Esophagus muscularis mucosa (tissue), 4 donors: Measurements from ENCODE around the gene ACOXL. TPM values are rescaled to one million over a fixed set of nuclear protein-coding genes. Genes with fewer than 3 reads are reported as not detected.

ENCODE experiments used
- DNase-seq: peaks from one replicate; pipeline ENCODE4 v3.0.0-alpha.2; 2017; ENCODE audit errors: extremely low spot score
- H3K27ac ChIP-seq, 4 donors: fragments of 200-600 bp; sonication (generic); replicated peaks in 1 of 4; 1 replicate in 3 of 4; 2 replicates in 1 of 4; pipeline ENCODE4 v1.5.1; 2016 to 2019; ENCODE audit warnings: mild to moderate bottlenecking in 1 of 4
- H3K27me3 ChIP-seq, 4 donors: fragments of 200-600 bp; sonication (generic); one replicate each; pipeline versions ENCODE4 v1.5.1 to v1.6.0; 2016 to 2019
- H3K36me3 ChIP-seq, 4 donors: fragments of 200-600 bp; sonication (generic); one replicate each; pipeline ENCODE4 v1.5.1; 2016 to 2019
- H3K4me1 ChIP-seq, 4 donors: fragments of 200-600 bp; sonication (generic); one replicate each; pipeline ENCODE4 v1.5.1; 2016 to 2019
- H3K4me3 ChIP-seq, 4 donors: fragments of 200-600 bp; sonication (generic); 1 replicate in 2 of 4; 2 replicates in 2 of 4; pipeline ENCODE4 v1.5.1; 2016 to 2019; ENCODE audit warnings: mild to moderate bottlenecking in 4 of 4, moderate library complexity in 1 of 4
- H3K9me3 ChIP-seq, 4 donors: fragments of 200-600 bp; sonication (generic); 1 replicate in 3 of 4; 2 replicates in 1 of 4; pipeline ENCODE4 v1.5.1; 2016 to 2019
- EP300 ChIP-seq: sonication (generic); formaldehyde crosslinking; IDR thresholded peaks from one replicate; pipeline ENCODE4 v1.6.1; 2017; ENCODE audit warnings: antibody characterized with exemption
- POLR2A ChIP-seq: fragments of 450-650 bp; IDR thresholded peaks from one replicate; pipeline ENCODE4 v1.6.1; 2017; ENCODE audit warnings: antibody characterized with exemption, moderate library complexity, mild to moderate bottlenecking, low read depth
- POLR2AphosphoS5 ChIP-seq, 2 donors: sonication (generic); formaldehyde crosslinking; IDR thresholded peaks; one replicate each; pipeline ENCODE4 v1.6.1; 2017; ENCODE audit warnings: antibody characterized with exemption in 2 of 2
- WGBS: methylation state at CpG from one replicate; pipeline ENCODE4 v1.1.5; 2018; 5-methylcytosine and 5-hydroxymethylcytosine counted together
- intact Hi-C: fragments of 100-400 bp; cut with DNase I; formaldehyde crosslinking; loops from one replicate; pipeline ENCODE4 v1.15.1; 2023
- total RNA-seq, 4 donors: library from RNA; depleted of rRNA; stranded (reverse); fragments of >200 nt; gene quantifications; one replicate each; pipeline versions ENCODE4 v1.1.0 to v1.2.1, GENCODE V29; 2016
- TF ChIP-seq, protein P1 (sequence below), 3 experiments: fragments of 200-600 bp in 2 of 3; fragments of 450-650 bp in 1 of 3; sonication (generic) in 2 of 3; IDR thresholded peaks; one replicate each; pipeline ENCODE4 v1.5.1; 2017 to 2019; ENCODE audit warnings: antibody characterized with exemption in 3 of 3, mild to moderate bottlenecking in 2 of 3, moderate library complexity in 1 of 3

The ACOXL gene
- total RNA-seq, 4 donors from 2014 or later, result not detected

DNA sequence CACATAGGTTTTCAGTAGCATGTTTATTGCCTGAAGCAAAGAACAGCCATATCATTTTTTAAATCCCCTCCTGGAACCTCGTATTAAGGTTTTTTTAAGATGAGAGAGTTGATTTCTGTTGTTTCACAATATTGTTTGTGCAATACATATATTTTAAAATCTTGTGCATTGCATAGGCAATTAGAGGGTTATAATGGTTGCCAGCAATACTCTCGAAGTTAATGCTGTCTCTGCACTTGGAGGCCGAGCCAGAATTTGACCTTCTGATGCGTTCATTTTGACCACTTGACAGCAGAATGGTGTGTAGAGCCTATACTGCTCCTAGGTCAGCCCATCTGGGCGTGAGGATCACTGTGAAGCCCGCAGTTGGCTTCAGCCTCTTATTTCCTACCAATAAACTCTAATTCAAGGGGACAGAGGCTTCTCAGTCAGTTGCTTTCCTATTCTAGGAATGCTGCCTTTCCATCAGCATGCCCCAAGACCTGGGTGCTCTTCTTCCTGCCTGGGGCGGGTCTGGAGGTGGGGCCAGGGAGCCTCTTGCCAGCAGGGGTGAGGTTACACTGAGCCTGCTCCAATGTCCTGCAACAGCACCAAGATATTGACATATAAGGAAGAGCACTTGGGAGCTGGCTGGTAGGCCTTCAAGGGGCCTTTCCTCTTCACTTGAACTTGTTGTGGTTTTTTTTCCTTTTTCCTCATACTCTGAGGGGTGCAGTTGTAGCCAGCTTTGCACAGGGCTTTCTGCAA lies 297.0 kb downstream of the ACOXL start:
- no peak overlapping the region for H3K27ac ChIP-seq
- peak; percentile 57 for DNase-seq
- intact Hi-C loops, result no loop called here
- no peaks in the 10 kb centered on the region for H3K4me1 ChIP-seq
- TF ChIP-seq POLR2AphosphoS5 (IDR thresholded peaks at IDR 0.05), result no peak
- TF ChIP-seq POLR2A, result no peak
- no peak for TF ChIP-seq EP300
- TF ChIP-seq, protein P1, sequence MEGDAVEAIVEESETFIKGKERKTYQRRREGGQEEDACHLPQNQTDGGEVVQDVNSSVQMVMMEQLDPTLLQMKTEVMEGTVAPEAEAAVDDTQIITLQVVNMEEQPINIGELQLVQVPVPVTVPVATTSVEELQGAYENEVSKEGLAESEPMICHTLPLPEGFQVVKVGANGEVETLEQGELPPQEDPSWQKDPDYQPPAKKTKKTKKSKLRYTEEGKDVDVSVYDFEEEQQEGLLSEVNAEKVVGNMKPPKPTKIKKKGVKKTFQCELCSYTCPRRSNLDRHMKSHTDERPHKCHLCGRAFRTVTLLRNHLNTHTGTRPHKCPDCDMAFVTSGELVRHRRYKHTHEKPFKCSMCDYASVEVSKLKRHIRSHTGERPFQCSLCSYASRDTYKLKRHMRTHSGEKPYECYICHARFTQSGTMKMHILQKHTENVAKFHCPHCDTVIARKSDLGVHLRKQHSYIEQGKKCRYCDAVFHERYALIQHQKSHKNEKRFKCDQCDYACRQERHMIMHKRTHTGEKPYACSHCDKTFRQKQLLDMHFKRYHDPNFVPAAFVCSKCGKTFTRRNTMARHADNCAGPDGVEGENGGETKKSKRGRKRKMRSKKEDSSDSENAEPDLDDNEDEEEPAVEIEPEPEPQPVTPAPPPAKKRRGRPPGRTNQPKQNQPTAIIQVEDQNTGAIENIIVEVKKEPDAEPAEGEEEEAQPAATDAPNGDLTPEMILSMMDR (IDR thresholded peaks at IDR 0.05), result no peak
- H3K4me3 ChIP-seq, result no peak overlapping the region
- no peaks in the 10 kb centered on the region for H3K36me3 ChIP-seq
- H3K9me3 ChIP-seq, result peaks cover 0 to 5% (median 0%) of the 10 kb centered on the region in 4 donors
- H3K27me3 ChIP-seq, result no peaks in the 10 kb centered on the region
- 66% methylated on average over 7 of the region's 7 CpGs for WGBS

DNA sequence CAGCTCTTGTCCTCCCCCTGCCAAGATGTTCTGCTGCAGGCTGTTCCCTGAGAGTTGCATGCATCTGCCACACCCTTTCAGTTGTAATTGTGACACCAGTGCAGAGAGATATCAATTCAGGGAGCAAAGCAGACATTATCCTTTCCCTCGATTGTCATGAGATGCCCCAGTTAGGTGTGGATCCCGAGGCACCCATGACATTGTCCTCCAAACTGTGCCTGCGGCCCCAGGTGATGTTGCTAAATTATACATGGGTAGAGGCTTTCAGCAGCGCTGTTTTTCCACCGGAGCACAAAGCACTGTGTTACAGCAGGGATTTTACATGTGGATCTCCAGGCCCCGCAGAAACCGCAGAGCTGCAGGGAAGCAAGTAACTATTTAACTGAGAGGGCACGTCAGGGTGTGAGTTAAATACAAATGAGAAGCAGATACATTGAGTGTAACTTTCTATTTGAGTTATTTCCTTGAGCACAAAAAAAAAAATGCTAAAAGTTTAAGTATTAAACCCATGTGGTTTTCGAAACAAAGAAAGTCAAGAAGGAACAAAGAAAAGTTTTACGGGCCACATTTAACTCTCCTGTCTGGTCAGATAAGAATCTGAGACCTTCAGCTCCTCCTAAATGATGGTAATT lies 298.0 kb downstream of the ACOXL start:
- intact Hi-C loops, result no loop called here
- 94% methylated on average over 10 of the region's 10 CpGs for WGBS
- Histone ChIP-seq H3K27ac (no peak overlapping the region), H3K4me3 (no peak overlapping the region), H3K27me3 (no peaks in the 10 kb centered on the region), H3K9me3 (peaks cover 0 to 5% (median 0%) of the 10 kb centered on the region in 4 donors), H3K36me3 (no peaks in the 10 kb centered on the region), H3K4me1 (no peaks in the 10 kb centered on the region)
- TF ChIP-seq, protein P1 (IDR thresholded peaks at IDR 0.05), result no peak
- TF ChIP-seq POLR2AphosphoS5 (IDR thresholded peaks at IDR 0.05) (no peak), POLR2A (no peak), EP300 (no peak)
- peak; percentile 70 for DNase-seq

DNA sequence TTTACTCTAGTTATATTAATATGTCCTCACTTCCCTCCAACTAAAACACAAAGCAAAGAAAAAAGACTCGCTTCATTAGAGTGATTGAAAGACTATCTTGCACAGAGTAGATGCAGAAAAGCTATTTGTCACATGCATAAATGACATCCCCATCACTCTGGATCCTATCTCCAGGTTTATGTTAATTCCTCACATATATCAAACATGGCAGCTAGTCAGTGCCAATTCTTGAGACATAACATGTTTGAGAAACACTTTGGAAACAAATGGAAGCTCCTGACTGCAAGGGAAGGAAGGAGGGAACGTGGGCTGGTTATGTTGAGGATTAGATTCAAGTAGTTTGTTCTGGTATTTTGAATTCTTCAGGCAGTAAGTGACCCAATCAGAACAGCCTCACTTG lies 298.6 kb downstream of the ACOXL start:
- Histone ChIP-seq H3K27ac (no peak overlapping the region), H3K4me1 (no peaks in the 10 kb centered on the region), H3K36me3 (no peaks in the 10 kb centered on the region), H3K4me3 (no peak overlapping the region), H3K9me3 (peaks cover 0 to 5% (median 0%) of the 10 kb centered on the region in 4 donors), H3K27me3 (peaks cover 0 to under 1% (median 0%) of the 10 kb centered on the region in 4 donors)
- intact Hi-C loops, result no loop called here
- 55% methylated on average over 2 of the region's 2 CpGs for WGBS
- TF ChIP-seq POLR2AphosphoS5 (IDR thresholded peaks at IDR 0.05), result no peak
- TF ChIP-seq POLR2A, result no peak
- TF ChIP-seq, protein P1 (IDR thresholded peaks at IDR 0.05), result no peak
- TF ChIP-seq EP300, result no peak
- peak; percentile 21 for DNase-seq

DNA sequence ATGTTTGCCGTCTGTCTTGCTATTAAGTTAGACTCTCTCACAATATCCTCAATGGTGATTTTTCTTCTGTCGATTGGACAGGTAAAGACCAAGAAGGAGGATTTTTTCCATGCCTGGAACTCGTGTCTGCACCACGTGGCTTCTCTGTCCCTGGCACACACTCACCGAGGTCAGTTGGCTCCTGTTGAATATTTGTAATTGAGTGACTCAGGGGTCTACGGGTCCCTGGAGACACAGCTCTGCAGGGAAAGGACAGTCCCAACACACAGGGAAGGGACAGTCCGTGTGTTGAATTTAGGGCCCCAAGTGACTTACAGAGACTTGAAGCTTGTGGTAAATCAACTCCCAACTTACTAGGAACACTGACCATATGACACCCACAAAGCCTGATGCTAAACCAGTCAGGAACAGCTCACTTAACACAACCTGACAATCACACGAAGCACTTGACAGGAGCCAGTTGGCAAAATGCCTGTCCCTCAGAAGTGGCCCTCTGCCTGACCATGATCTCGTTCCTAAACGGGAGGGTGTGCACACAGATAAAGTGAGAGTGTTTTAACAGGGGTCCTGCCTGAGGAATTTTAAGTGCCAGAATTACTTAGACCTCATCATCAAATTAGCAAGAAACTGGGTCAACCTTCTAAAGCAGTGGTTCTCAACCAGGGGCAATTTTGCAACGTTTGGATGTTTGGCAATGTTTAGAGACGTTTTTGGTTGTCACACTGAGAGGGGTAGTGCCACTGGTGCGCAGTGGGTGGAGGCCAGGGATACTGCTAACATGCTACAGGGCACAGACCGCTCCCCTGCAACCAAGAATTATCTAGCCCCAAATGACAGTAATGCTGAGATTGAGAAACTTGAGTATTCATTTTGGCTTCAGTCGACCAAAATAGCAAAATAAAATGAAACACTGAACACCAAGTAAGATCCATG lies 299.4 kb downstream of the ACOXL start:
- Histone ChIP-seq H3K4me1 (no peaks in the 10 kb centered on the region), H3K4me3 (no peak overlapping the region), H3K36me3 (no peaks in the 10 kb centered on the region), H3K27ac (no peak overlapping the region), H3K27me3 (peaks cover 0 to 8% (median 0%) of the 10 kb centered on the region in 4 donors), H3K9me3 (peaks cover 0 to 5% (median 0%) of the 10 kb centered on the region in 4 donors)
- DNase-seq, result peak; percentile 57
- intact Hi-C loops, result no loop called here
- WGBS, result 68% methylated on average over 15 of the region's 15 CpGs
- TF ChIP-seq, protein P1 (IDR thresholded peaks at IDR 0.05), result no peak
- no peak for TF ChIP-seq POLR2A
- no peak for TF ChIP-seq EP300
- TF ChIP-seq POLR2AphosphoS5 (IDR thresholded peaks at IDR 0.05), result no peak
